DMS79 treated with DMSO at 0.1 percent for 48 hours (cell line): ENCODE data around the gene MAPRE3.

Experiments used
- DNase-seq: peaks from one replicate; lab custom pipeline; 2025; lab: John Stamatoyannopoulos, UW

The MAPRE3 gene

GRCh38 chr2:27014771-27015433 is 44.5 kb downstream of the MAPRE3 start:
- no peak for DNase-seq

- peak; percentile 32 for DNase-seq
Observed at GRCh38 chr2:27016801-27017325, 46.4 kb downstream of the MAPRE3 start.

GRCh38 chr2:27018142-27018541 is 47.7 kb downstream of the MAPRE3 start:
- DNase-seq, result no peak

- DNase-seq, result no peak
Observed at GRCh38 chr2:27019459-27019858, 49.0 kb downstream of the MAPRE3 start.

GRCh38 chr2:27019931-27020855 is 49.8 kb downstream of the MAPRE3 start:
- DNase-seq, result no peak

- DNase-seq, result no peak
Observed at GRCh38 chr2:27021253-27022049, 51.0 kb downstream of the MAPRE3 start.

- no peak for DNase-seq
Observed at GRCh38 chr2:27023740-27024139, 53.3 kb downstream of the MAPRE3 start.

- DNase-seq, result no peak
Observed at GRCh38 chr2:27024188-27024587, 53.8 kb downstream of the MAPRE3 start.

- DNase-seq, result no peak
Observed at GRCh38 chr2:27024812-27025211, 54.4 kb downstream of the MAPRE3 start.

GRCh38 chr2:27025281-27025800 is 54.9 kb downstream of the MAPRE3 start:
- DNase-seq, result no peak

GRCh38 chr2:27025861-27026851 is 55.7 kb downstream of the MAPRE3 start:
- no peak for DNase-seq

- no peak for DNase-seq
Observed at GRCh38 chr2:27027211-27027651, 56.8 kb downstream of the MAPRE3 start.

- no peak for DNase-seq
Observed at GRCh38 chr2:27029051-27029450, 58.6 kb downstream of the MAPRE3 start.

GRCh38 chr2:27032495-27033252 is 62.2 kb downstream of the MAPRE3 start, which contains the start of gene TMEM214:
TMEM214 (plus strand) TSS chr2:27032965; CDS start chr2:27033016, 51 bp downstream.
- DNase-seq, result peak; percentile 75

GRCh38 chr2:27033253-27033852 is 62.9 kb downstream of the MAPRE3 start:
- DNase-seq, result peak; percentile 7

GRCh38 chr2:27038012-27038411 is 67.6 kb downstream of the MAPRE3 start:
- no peak for DNase-seq

- DNase-seq, result no peak
Observed at GRCh38 chr2:27038631-27039339, 68.3 kb downstream of the MAPRE3 start.

GRCh38 chr2:27039426-27039825 is 69.0 kb downstream of the MAPRE3 start:
- no peak for DNase-seq

GRCh38 chr2:27039871-27040270 is 69.4 kb downstream of the MAPRE3 start:
- no peak for DNase-seq
